RWPE2 (cell line): Measurements from ENCODE around the gene KLHL29.

ENCODE experiments used
- ATAC-seq: fragments of 200-7000 bp; cut with Tn5 transposase; 3 replicates; pipeline ENCODE4 v1.9.1; 2021; ENCODE audit warnings: low read depth
- DNase-seq: peaks from one replicate; pipeline ENCODE4 v3.0.0-alpha.2; 2020; ENCODE audit warnings: low spot score
- H3K27ac ChIP-seq: fragments of 450-650 bp; 2 replicates; pipeline ENCODE4 v1.5.1; 2017; ENCODE audit warnings: mild to moderate bottlenecking; ENCODE audit not compliant: poor library complexity, severe bottlenecking
- H3K27me3 ChIP-seq: fragments of 250-450 bp; sonication (Bioruptor Pico); 2 replicates; pipeline ENCODE4 v1.5.1; 2021; ENCODE audit warnings: mild to moderate bottlenecking, moderate library complexity; ENCODE audit not compliant: insufficient read depth, poor library complexity, severe bottlenecking
- H3K36me3 ChIP-seq: fragments of 250-450 bp; sonication (Bioruptor Pico); 2 replicates; pipeline ENCODE4 v1.5.1; 2020; ENCODE audit warnings: low read depth, mild to moderate bottlenecking, moderate library complexity
- H3K4me1 ChIP-seq: fragments of 250-450 bp; sonication (Bioruptor Pico); 2 replicates; pipeline ENCODE4 v1.5.1; 2021; ENCODE audit warnings: mild to moderate bottlenecking, moderate library complexity; ENCODE audit not compliant: insufficient read depth, poor library complexity, severe bottlenecking
- H3K4me3 ChIP-seq: fragments of 250-450 bp; sonication (Bioruptor Pico); 2 replicates; pipeline ENCODE4 v1.5.1; 2021; ENCODE audit warnings: mild to moderate bottlenecking, moderate library complexity; ENCODE audit not compliant: severe bottlenecking
- H3K9me3 ChIP-seq: fragments of 250-450 bp; sonication (Bioruptor Pico); 2 replicates; pipeline ENCODE4 v1.5.1; 2021; ENCODE audit warnings: mild to moderate bottlenecking, moderate library complexity; ENCODE audit not compliant: severe bottlenecking
- TF ChIP-seq, protein P1 (sequence below): fragments of 450-650 bp; IDR thresholded peaks from one replicate; pipeline ENCODE4 v1.5.1; 2017; ENCODE audit warnings: mild to moderate bottlenecking, moderate library complexity; ENCODE audit not compliant: poor library complexity, severe bottlenecking

Gene KLHL29

GRCh38 chr2:23528690-23529089 is 143.7 kb downstream of the KLHL29 start:
- TF ChIP-seq, protein P1, sequence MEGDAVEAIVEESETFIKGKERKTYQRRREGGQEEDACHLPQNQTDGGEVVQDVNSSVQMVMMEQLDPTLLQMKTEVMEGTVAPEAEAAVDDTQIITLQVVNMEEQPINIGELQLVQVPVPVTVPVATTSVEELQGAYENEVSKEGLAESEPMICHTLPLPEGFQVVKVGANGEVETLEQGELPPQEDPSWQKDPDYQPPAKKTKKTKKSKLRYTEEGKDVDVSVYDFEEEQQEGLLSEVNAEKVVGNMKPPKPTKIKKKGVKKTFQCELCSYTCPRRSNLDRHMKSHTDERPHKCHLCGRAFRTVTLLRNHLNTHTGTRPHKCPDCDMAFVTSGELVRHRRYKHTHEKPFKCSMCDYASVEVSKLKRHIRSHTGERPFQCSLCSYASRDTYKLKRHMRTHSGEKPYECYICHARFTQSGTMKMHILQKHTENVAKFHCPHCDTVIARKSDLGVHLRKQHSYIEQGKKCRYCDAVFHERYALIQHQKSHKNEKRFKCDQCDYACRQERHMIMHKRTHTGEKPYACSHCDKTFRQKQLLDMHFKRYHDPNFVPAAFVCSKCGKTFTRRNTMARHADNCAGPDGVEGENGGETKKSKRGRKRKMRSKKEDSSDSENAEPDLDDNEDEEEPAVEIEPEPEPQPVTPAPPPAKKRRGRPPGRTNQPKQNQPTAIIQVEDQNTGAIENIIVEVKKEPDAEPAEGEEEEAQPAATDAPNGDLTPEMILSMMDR = no peak
- ATAC-seq = no peak
- H3K36me3 ChIP-seq = no peaks in the 10 kb centered on the region

DNA sequence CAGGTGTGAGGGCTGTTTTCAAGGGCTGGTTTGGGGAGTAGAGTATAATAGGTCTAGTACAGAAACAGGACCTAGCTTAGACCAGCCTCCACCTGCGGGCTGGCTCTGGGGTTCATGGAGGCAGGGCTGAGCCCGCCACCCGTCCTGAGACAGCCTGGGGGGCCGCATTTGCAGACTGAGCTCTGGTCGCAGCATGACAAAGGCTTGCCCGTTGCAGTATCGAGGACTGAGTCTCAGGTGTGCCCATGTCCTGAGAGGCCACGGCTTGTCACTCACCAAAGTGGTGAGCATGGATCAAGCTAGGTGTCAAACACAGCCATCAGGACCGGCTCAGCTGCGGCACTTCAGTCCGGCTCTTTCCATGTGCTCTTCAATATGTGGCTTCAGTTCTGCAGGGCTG is 144.7 kb downstream of the KLHL29 start:
- DNase-seq = no peak
- Histone ChIP-seq H3K4me3 (no peak overlapping the region), H3K27ac (no peak overlapping the region), H3K27me3 (no peaks in the 10 kb centered on the region), H3K9me3 (no peaks in the 10 kb centered on the region), H3K4me1 (peaks cover 4% of the 10 kb centered on the region), H3K36me3 (no peaks in the 10 kb centered on the region)
- no peak for ATAC-seq
- TF ChIP-seq, protein P1 = no peak

More at GRCh38 chr2:23528690-23529089, 143.7 kb downstream of the KLHL29 start:
- H3K27ac ChIP-seq = no peak overlapping the region
- H3K27me3 ChIP-seq = no peaks in the 10 kb centered on the region
- DNase-seq = no peak
- H3K9me3 ChIP-seq = no peaks in the 10 kb centered on the region
- H3K4me3 ChIP-seq = no peak overlapping the region
- peaks cover 13% of the 10 kb centered on the region for H3K4me1 ChIP-seq

GRCh38 chr2:23530206-23530908 is 145.4 kb downstream of the KLHL29 start:
- Histone ChIP-seq H3K27me3 (no peaks in the 10 kb centered on the region), H3K4me1 (no peaks in the 10 kb centered on the region), H3K36me3 (no peaks in the 10 kb centered on the region), H3K4me3 (no peak overlapping the region), H3K9me3 (no peaks in the 10 kb centered on the region), H3K27ac (no peak overlapping the region)
- DNase-seq (no peak), ATAC-seq (no peak)
- TF ChIP-seq, protein P1 = no peak

GRCh38 chr2:23530909-23531276 is 145.9 kb downstream of the KLHL29 start:
- H3K4me3 ChIP-seq = no peak overlapping the region
- TF ChIP-seq, protein P1 = no peak
- H3K27ac ChIP-seq = no peak overlapping the region
- no peaks in the 10 kb centered on the region for H3K36me3 ChIP-seq
- ATAC-seq (no peak), DNase-seq (no peak)
- H3K9me3 ChIP-seq = no peaks in the 10 kb centered on the region
- no peaks in the 10 kb centered on the region for H3K27me3 ChIP-seq
- no peaks in the 10 kb centered on the region for H3K4me1 ChIP-seq

GRCh38 chr2:23531280-23531679 is 146.3 kb downstream of the KLHL29 start:
- no peak overlapping the region for H3K4me3 ChIP-seq
- no peaks in the 10 kb centered on the region for H3K36me3 ChIP-seq
- no peak for ATAC-seq
- H3K27me3 ChIP-seq = no peaks in the 10 kb centered on the region
- H3K9me3 ChIP-seq = no peaks in the 10 kb centered on the region
- TF ChIP-seq, protein P1 = no peak
- H3K27ac ChIP-seq = no peak overlapping the region
- no peak for DNase-seq
- no peaks in the 10 kb centered on the region for H3K4me1 ChIP-seq
